ENCODE measurements around the gene COPS9.

Gene COPS9

DNA sequence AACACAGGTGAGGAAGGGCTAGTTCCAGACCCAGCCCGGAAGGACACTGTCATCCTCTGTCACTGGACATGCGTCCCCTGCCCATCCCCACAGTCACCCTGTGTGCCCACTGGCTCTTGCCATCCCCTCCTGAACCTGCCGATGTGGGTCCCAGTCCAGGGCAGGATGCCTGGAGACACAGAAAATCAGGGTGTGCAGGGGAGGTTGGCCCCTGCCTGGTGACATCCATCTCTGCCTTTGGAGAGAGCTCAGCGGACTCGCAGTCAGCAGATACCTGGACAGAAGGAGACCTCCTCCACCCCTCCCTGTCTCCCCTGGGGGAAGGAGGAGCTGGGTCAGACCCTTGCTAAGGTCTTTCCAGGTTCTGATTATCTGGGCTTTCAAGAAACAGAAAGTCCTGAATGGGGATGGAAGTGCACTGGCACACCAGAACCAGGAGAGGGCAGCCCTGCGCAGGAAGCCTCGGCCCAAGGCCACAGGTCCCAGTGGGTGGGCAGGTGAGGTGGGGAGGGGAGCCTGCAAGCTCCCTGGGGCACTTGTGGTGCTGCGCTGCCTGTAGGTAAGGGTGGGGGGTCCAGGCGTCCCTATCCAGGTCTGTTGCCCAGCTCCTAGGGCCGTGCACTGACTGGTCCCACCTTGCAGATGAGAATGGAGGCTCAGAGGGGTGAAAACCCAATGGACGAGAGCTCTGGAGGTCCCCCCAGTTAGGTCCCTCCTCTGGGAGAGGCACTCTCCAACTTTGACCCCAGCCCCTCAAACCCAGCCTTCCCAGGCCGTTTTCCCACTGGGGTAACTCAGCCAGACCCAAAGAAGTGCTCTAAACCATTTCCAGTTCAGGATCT, 14.1 kb upstream of the COPS9 start:
- Mint-ChIP-seq H3K27me3 (ENCODE audit: low read depth) (peaks cover 34% of the 10 kb centered on the region), H3K36me3 (ENCODE audit: low read depth) (peaks cover 6% of the 10 kb centered on the region), H3K4me1 (peaks cover 4% of the 10 kb centered on the region), H3K27ac (no peak overlapping the region), H3K9me3 (peaks cover 4% of the 10 kb centered on the region), H3K4me3 (no peak overlapping the region)
- TF ChIP-seq CTCF (IDR thresholded peaks at IDR 0.05; ENCODE audit: unreplicated experiment in 3 of 3) = peak; percentile 85 to 89 (median 87)

DNA sequence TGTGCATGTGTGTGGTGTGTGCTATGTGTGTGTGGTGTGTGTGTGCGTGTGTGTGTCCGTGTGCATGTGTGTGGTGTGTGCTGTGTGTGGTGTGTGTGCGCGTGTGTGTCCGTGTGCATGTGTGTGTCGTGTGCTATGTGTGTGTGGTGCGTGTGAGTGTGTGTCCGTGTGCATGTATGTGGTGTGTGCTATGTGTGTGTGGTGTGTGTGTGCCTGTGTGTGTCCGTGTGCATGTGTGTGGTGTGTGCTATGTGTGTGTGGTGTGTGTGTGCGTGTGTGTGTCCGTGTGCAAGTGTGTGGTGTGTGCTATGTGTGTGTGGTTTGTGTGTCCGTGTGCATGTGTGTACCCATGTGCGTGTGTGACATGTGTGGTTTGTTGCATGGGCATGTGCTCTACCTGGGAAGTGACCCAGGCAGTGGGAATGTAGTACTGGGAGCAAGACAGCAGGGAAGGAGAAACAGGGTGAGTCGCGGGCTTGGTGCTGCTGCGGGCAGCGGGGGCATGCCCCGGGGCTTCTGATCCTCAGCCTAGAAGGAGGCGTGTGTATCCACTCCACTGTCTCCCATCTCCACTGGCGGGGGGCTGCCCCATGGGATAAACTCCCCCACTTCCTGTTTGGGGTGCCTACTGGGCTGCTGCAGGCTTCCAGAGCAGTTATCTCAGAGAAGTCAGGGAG, 11.9 kb upstream of the COPS9 start:
- Mint-ChIP-seq H3K27ac (no peak overlapping the region), H3K36me3 (ENCODE audit: low read depth) (peaks cover 6% of the 10 kb centered on the region), H3K4me1 (peaks cover 4% of the 10 kb centered on the region), H3K4me3 (no peak overlapping the region), H3K9me3 (peaks cover 4% of the 10 kb centered on the region), H3K27me3 (ENCODE audit: low read depth) (peaks cover 28% of the 10 kb centered on the region)
- no peak for TF ChIP-seq CTCF (IDR thresholded peaks at IDR 0.05; ENCODE audit: unreplicated experiment in 3 of 3)

DNA sequence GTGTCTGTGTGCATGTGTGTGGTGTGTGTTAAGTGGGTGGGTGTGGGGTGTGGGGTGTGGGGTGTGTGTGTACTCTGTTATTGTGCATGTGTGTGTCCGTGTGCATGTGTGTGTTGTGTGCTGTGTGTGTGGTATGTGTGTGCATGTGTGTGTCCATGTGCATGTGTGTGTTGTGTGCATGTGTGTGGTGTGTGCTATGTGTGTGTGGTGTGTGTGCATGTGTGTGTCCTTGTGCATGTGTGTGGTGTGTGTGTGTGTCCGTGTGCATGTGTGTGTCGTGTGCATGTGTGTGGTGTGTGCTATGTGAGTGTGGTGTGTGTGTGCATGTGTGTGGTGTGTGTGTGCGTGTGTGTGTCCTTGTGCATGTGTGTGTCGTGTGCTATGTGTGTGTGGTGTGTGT, 11.3 kb upstream of the COPS9 start:
- Mint-ChIP-seq H3K9me3 (peaks cover 2% of the 10 kb centered on the region), H3K36me3 (ENCODE audit: low read depth) (peaks cover 6% of the 10 kb centered on the region), H3K27ac (peak overlapping the region in 1 of 3 experiments; percentile 64), H3K4me3 (peak overlapping the region in 1 of 3 experiments; percentile 23), H3K4me1 (peaks cover 4% of the 10 kb centered on the region), H3K27me3 (ENCODE audit: low read depth) (peaks cover 25% of the 10 kb centered on the region)
- no peak for TF ChIP-seq CTCF (IDR thresholded peaks at IDR 0.05; ENCODE audit: unreplicated experiment in 3 of 3)

- H3K4me3 Mint-ChIP-seq = no peak overlapping the region
- H3K36me3 Mint-ChIP-seq (ENCODE audit: low read depth) = peaks cover 6% of the 10 kb centered on the region
- peaks cover 26% of the 10 kb centered on the region for H3K27me3 Mint-ChIP-seq (ENCODE audit: low read depth)
- no peak for TF ChIP-seq CTCF (IDR thresholded peaks at IDR 0.05; ENCODE audit: unreplicated experiment in 3 of 3)
- H3K4me1 Mint-ChIP-seq = peaks cover 4% of the 10 kb centered on the region
- peak overlapping the region in 1 of 3 experiments; percentile 64 for H3K27ac Mint-ChIP-seq
- peaks cover 2% of the 10 kb centered on the region for H3K9me3 Mint-ChIP-seq
Observed at GRCh38 chr2:240146627-240147278, 10.6 kb upstream of the COPS9 start.

DNA sequence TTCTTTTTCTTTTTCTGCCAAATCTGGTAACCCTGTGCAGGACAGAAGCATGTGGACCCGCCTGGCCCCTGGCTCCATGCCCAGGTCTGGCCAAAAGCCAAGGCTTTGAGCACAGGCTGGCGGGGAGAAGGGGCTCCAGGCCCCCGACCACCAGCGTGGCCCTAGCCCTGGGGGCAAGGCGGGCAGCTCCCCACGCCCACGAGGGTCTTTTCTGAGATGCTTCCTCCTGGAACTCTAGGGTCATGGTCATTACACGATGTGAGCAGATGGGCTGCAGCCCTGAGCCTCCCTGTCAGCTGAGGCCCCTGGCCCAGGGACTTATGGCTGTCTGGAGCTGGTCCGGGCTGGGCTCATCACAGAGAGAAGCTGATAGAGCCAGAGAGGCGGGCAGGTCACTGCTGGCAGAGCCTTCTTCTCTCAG, 10.0 kb upstream of the COPS9 start:
- Mint-ChIP-seq H3K27me3 (ENCODE audit: low read depth) (peaks cover 23% of the 10 kb centered on the region), H3K36me3 (ENCODE audit: low read depth) (peaks cover 6% of the 10 kb centered on the region), H3K9me3 (peaks cover 2% of the 10 kb centered on the region), H3K4me3 (no peak overlapping the region), H3K4me1 (peaks cover 4% of the 10 kb centered on the region), H3K27ac (no peak overlapping the region)
- no peak for TF ChIP-seq CTCF (IDR thresholded peaks at IDR 0.05; ENCODE audit: unreplicated experiment in 3 of 3)

All from nephron (organoid).